ENCODE measurements around the gene SLC22A1. TPM values are rescaled to one million over a fixed set of nuclear protein-coding genes. Genes with fewer than 3 reads are reported as not detected.

SLC22A1 gene
- total RNA-seq, 5 donors from 2014 or later (not counting 1 experiment from before 2014, with no cell fraction given), result 1.0 to 2.7 (median 2.3) TPM

DNA sequence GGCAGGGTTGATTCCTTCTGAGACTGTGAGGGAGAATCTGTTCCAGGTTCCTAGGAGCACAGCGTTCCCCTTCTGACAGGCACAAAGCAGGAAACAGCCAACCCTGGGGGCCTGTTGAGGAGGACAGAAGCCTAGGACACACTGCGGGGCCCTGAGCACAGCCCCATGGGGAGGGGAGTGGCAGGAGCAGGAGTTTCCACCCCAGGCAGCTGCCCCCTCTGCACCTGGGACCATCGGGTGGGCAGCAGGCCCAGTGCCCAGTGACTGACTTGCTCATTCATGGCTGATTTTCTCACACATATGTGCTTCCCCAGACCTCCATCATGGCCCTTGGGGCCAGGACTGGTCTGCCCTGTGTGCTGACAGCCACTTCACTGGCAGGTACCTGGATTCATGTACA, 6.2 kb upstream of the SLC22A1 start:
- DNase-seq (no peak), ATAC-seq (replicated peaks in 1 of 4) (no peak)
- H3K4me1 Mint-ChIP-seq, result peaks cover 0 to 5% (median 5%) of the 10 kb centered on the region in 3 donors
- H3K4me3 ChIP-seq (ENCODE audit: control insufficient read depth in 1 of 2, extremely low read depth in 1 of 2, low read length in 1 of 2), result no peak overlapping the region
- H3K27ac Mint-ChIP-seq, result no peak overlapping the region
- H3K36me3 ChIP-seq (ENCODE audit: control insufficient read depth in 2 of 2, extremely low read depth in 1 of 2, insufficient read depth in 1 of 2, low read length in 1 of 2), result peaks cover 0 to 4% of the 10 kb centered on the region in 2 donors
- H3K4me1 ChIP-seq (ENCODE audit: control insufficient read depth in 1 of 2, extremely low read depth in 1 of 2, insufficient read depth in 2 of 2, low read length in 2 of 2), result no peaks in the 10 kb centered on the region
- no peak overlapping the region for H3K27ac ChIP-seq (ENCODE audit: low read length)
- POLR2A ChIA-PET, result no interaction called here
- peaks cover 40% of the 10 kb centered on the region for H3K36me3 Mint-ChIP-seq
- no peaks in the 10 kb centered on the region for H3K9me3 ChIP-seq
- no peaks in the 10 kb centered on the region for H3K27me3 ChIP-seq (replicated peaks in 1 of 2; ENCODE audit: control insufficient read depth in 2 of 2, extremely low read depth in 1 of 2, insufficient read depth in 2 of 2, low read length in 1 of 2)
- H3K27me3 Mint-ChIP-seq, result no peaks in the 10 kb centered on the region
- no peaks in the 10 kb centered on the region for H3K9me3 Mint-ChIP-seq
- CTCF ChIA-PET, result no interaction called here
- WGBS (ENCODE audit: insufficient coverage), result 95% methylated on average over 2 of the region's 3 CpGs
- no peak overlapping the region for H3K4me3 Mint-ChIP-seq

DNA sequence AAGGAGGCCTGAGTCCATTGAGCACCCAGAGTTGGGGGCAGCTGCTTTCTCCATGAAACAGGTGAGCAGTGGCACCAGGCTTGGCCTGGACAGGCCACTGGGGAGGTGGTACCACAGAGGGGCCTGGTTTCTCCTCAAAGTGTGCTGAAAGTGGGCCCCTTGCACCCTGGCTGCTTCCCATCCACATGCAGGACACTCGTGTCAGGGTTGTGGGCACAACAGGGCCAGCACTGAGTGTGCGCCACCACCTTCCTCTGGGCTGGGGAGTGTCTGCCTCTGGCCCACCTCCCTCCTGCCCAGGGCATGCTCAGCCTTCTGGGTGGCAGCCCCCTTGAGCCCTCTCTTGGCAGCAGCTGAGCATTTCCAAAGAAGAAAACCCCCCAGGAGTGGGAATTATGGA, 5.2 kb upstream of the SLC22A1 start:
- Mint-ChIP-seq H3K36me3 (peaks cover 40% of the 10 kb centered on the region), H3K9me3 (no peaks in the 10 kb centered on the region), H3K4me3 (no peak overlapping the region), H3K27ac (no peak overlapping the region), H3K4me1 (no peaks in the 10 kb centered on the region), H3K27me3 (no peaks in the 10 kb centered on the region)
- POLR2A ChIA-PET, result no interaction called here
- no peak for DNase-seq
- Histone ChIP-seq H3K27ac (ENCODE audit: low read length) (no peak overlapping the region), H3K27me3 (replicated peaks in 1 of 2; ENCODE audit: control insufficient read depth in 2 of 2, extremely low read depth in 1 of 2, insufficient read depth in 2 of 2, low read length in 1 of 2) (no peaks in the 10 kb centered on the region), H3K4me1 (ENCODE audit: control insufficient read depth in 1 of 2, extremely low read depth in 1 of 2, insufficient read depth in 2 of 2, low read length in 2 of 2) (no peaks in the 10 kb centered on the region), H3K9me3 (no peaks in the 10 kb centered on the region), H3K36me3 (ENCODE audit: control insufficient read depth in 2 of 2, extremely low read depth in 1 of 2, insufficient read depth in 1 of 2, low read length in 1 of 2) (peaks cover 0 to 4% of the 10 kb centered on the region in 2 donors), H3K4me3 (ENCODE audit: control insufficient read depth in 1 of 2, extremely low read depth in 1 of 2, low read length in 1 of 2) (no peak overlapping the region)
- CTCF ChIA-PET, result no interaction called here
- 95% methylated on average over 2 of the region's 2 CpGs for WGBS (ENCODE audit: insufficient coverage)
- no peak for ATAC-seq (replicated peaks in 1 of 4)

- Histone ChIP-seq H3K36me3 (ENCODE audit: control insufficient read depth in 2 of 2, extremely low read depth in 1 of 2, insufficient read depth in 1 of 2, low read length in 1 of 2) (peaks cover 0 to 4% of the 10 kb centered on the region in 2 donors), H3K4me1 (ENCODE audit: control insufficient read depth in 1 of 2, extremely low read depth in 1 of 2, insufficient read depth in 2 of 2, low read length in 2 of 2) (no peaks in the 10 kb centered on the region), H3K9me3 (no peaks in the 10 kb centered on the region), H3K4me3 (ENCODE audit: control insufficient read depth in 1 of 2, extremely low read depth in 1 of 2, low read length in 1 of 2) (no peak overlapping the region), H3K27ac (ENCODE audit: low read length) (no peak overlapping the region), H3K27me3 (replicated peaks in 1 of 2; ENCODE audit: control insufficient read depth in 2 of 2, extremely low read depth in 1 of 2, insufficient read depth in 2 of 2, low read length in 1 of 2) (no peaks in the 10 kb centered on the region)
- Mint-ChIP-seq H3K4me3 (no peak overlapping the region), H3K27me3 (no peaks in the 10 kb centered on the region), H3K4me1 (no peaks in the 10 kb centered on the region), H3K27ac (no peak overlapping the region), H3K36me3 (peaks cover 37% of the 10 kb centered on the region), H3K9me3 (no peaks in the 10 kb centered on the region)
- CTCF ChIA-PET, result no interaction called here
- ATAC-seq (replicated peaks in 1 of 4) (no peak), DNase-seq (no peak)
- 98% methylated on average over 6 of the region's 6 CpGs for WGBS (ENCODE audit: insufficient coverage)
- POLR2A ChIA-PET, result no interaction called here
Measured at GRCh38 chr6:160117137-160117536, 4.5 kb upstream of the SLC22A1 start.

DNA sequence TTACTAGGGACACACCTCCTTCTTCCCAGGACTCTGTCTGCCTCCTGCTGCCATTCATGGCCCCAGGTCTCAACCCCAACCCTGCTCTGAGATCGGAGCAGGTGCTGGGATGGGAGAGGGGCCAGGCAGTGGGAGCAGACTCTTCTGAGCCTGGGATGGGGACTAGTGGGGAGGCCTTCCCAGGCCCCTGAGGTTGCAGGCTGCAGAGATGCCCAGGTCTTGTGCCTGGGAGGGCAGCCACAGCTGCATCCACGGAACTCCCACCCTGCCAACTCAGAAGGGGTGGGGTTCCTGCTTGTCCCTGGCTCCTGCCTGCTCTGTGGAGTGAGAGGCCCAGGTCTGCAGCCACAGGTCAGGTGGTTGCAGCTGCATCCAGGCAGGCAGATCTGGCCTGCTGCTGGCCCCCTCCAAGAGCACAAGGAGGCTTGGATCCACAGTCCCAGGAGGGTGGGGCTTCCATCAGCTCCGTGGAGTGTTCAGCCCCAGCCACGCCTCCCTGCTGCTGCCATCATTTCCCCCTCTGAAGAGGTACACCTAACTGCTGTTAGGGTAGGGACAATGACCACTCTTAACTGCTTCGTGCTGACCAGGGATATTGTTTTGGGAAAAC, 2.9 kb upstream of the SLC22A1 start:
- no peak overlapping the region for H3K4me3 Mint-ChIP-seq
- DNase-seq (no peak), ATAC-seq (replicated peaks in 1 of 4) (no peak)
- Histone ChIP-seq H3K27me3 (replicated peaks in 1 of 2; ENCODE audit: control insufficient read depth in 2 of 2, extremely low read depth in 1 of 2, insufficient read depth in 2 of 2, low read length in 1 of 2) (no peaks in the 10 kb centered on the region), H3K9me3 (no peaks in the 10 kb centered on the region), H3K27ac (ENCODE audit: low read length) (no peak overlapping the region), H3K4me3 (ENCODE audit: control insufficient read depth in 1 of 2, extremely low read depth in 1 of 2, low read length in 1 of 2) (no peak overlapping the region), H3K4me1 (ENCODE audit: control insufficient read depth in 1 of 2, extremely low read depth in 1 of 2, insufficient read depth in 2 of 2, low read length in 2 of 2) (no peaks in the 10 kb centered on the region), H3K36me3 (ENCODE audit: control insufficient read depth in 2 of 2, extremely low read depth in 1 of 2, insufficient read depth in 1 of 2, low read length in 1 of 2) (peaks cover 0 to 4% of the 10 kb centered on the region in 2 donors)
- WGBS (ENCODE audit: insufficient coverage), result 100% methylated on average over 2 of the region's 5 CpGs
- no peaks in the 10 kb centered on the region for H3K9me3 Mint-ChIP-seq
- H3K36me3 Mint-ChIP-seq, result peaks cover 26% of the 10 kb centered on the region
- no peaks in the 10 kb centered on the region for H3K4me1 Mint-ChIP-seq
- no peaks in the 10 kb centered on the region for H3K27me3 Mint-ChIP-seq
- ChIA-PET CTCF (no interaction called here), POLR2A (no interaction called here)
- H3K27ac Mint-ChIP-seq, result no peak overlapping the region

DNA sequence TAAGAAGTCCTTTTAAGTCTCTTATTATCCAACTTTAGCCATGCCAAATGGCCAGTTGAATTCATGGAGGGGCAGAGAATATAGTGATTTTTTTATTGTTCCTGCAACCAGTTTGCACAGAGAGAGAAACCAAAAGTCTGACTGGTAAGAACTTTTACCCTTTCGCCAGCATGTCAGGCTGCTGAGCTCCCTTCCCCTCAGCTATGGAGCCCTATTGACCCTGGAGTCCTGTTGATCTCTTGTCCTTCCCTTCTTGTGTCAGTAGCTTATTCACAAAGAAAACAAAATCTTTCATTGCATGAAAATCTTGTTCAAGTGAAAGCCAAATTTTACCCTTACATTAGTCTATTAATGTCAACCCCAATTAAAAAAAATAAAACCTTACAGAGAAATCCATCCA, 1.5 kb upstream of the SLC22A1 start:
- Histone ChIP-seq H3K9me3 (no peaks in the 10 kb centered on the region), H3K27ac (ENCODE audit: low read length) (no peak overlapping the region), H3K4me3 (ENCODE audit: control insufficient read depth in 1 of 2, extremely low read depth in 1 of 2, low read length in 1 of 2) (no peak overlapping the region), H3K36me3 (ENCODE audit: control insufficient read depth in 2 of 2, extremely low read depth in 1 of 2, insufficient read depth in 1 of 2, low read length in 1 of 2) (peaks cover 0 to 4% of the 10 kb centered on the region in 2 donors), H3K27me3 (replicated peaks in 1 of 2; ENCODE audit: control insufficient read depth in 2 of 2, extremely low read depth in 1 of 2, insufficient read depth in 2 of 2, low read length in 1 of 2) (peaks cover 0 to 5% of the 10 kb centered on the region in 2 experiments), H3K4me1 (ENCODE audit: control insufficient read depth in 1 of 2, extremely low read depth in 1 of 2, insufficient read depth in 2 of 2, low read length in 2 of 2) (no peaks in the 10 kb centered on the region)
- CTCF ChIA-PET, result no interaction called here
- no peak overlapping the region for H3K27ac Mint-ChIP-seq
- POLR2A ChIA-PET, result no interaction called here
- peaks cover 24% of the 10 kb centered on the region for H3K36me3 Mint-ChIP-seq
- no peaks in the 10 kb centered on the region for H3K9me3 Mint-ChIP-seq
- no peaks in the 10 kb centered on the region for H3K4me1 Mint-ChIP-seq
- WGBS (ENCODE audit: insufficient coverage), result 100% methylated on average over 1 of the region's 1 CpG
- no peak overlapping the region for H3K4me3 Mint-ChIP-seq
- DNase-seq, result no peak
- no peaks in the 10 kb centered on the region for H3K27me3 Mint-ChIP-seq
- no peak for ATAC-seq (replicated peaks in 1 of 4)

DNA sequence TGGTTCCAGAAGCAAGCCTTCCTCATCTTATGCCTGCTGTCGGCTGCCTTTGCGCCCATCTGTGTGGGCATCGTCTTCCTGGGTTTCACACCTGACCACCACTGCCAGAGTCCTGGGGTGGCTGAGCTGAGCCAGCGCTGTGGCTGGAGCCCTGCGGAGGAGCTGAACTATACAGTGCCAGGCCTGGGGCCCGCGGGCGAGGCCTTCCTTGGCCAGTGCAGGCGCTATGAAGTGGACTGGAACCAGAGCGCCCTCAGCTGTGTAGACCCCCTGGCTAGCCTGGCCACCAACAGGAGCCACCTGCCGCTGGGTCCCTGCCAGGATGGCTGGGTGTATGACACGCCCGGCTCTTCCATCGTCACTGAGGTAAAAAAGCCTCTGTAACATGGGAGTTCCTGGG, 366 bp downstream of the SLC22A1 start:
- CTCF ChIA-PET, result no interaction called here

GRCh38 chr6:160122744-160123143, 1.1 kb downstream of the SLC22A1 start:
- ChIA-PET POLR2A (no interaction called here), CTCF (no interaction called here)
- Mint-ChIP-seq H3K27me3 (no peaks in the 10 kb centered on the region), H3K4me1 (no peaks in the 10 kb centered on the region), H3K27ac (no peak overlapping the region), H3K36me3 (peaks cover 14% of the 10 kb centered on the region), H3K4me3 (no peak overlapping the region), H3K9me3 (no peaks in the 10 kb centered on the region)
- H3K4me3 ChIP-seq (ENCODE audit: control insufficient read depth in 1 of 2, extremely low read depth in 1 of 2, low read length in 1 of 2), result no peak overlapping the region
- no peaks in the 10 kb centered on the region for H3K4me1 ChIP-seq (ENCODE audit: control insufficient read depth in 1 of 2, extremely low read depth in 1 of 2, insufficient read depth in 2 of 2, low read length in 2 of 2)
- H3K36me3 ChIP-seq (ENCODE audit: control insufficient read depth in 2 of 2, extremely low read depth in 1 of 2, insufficient read depth in 1 of 2, low read length in 1 of 2), result no peaks in the 10 kb centered on the region
- DNase-seq (no peak), ATAC-seq (replicated peaks in 1 of 4) (no peak)
- H3K9me3 ChIP-seq, result no peaks in the 10 kb centered on the region
- no peak overlapping the region for H3K27ac ChIP-seq (ENCODE audit: low read length)
- 100% methylated on average over 4 of the region's 5 CpGs for WGBS (ENCODE audit: insufficient coverage)
- H3K27me3 ChIP-seq (replicated peaks in 1 of 2; ENCODE audit: control insufficient read depth in 2 of 2, extremely low read depth in 1 of 2, insufficient read depth in 2 of 2, low read length in 1 of 2), result peaks cover 0 to 7% of the 10 kb centered on the region in 2 experiments

More for the DNA sequence above, 366 bp downstream of the SLC22A1 start:
- Histone ChIP-seq H3K4me1 (ENCODE audit: control insufficient read depth in 1 of 2, extremely low read depth in 1 of 2, insufficient read depth in 2 of 2, low read length in 2 of 2) (no peaks in the 10 kb centered on the region), H3K4me3 (ENCODE audit: control insufficient read depth in 1 of 2, extremely low read depth in 1 of 2, low read length in 1 of 2) (no peak overlapping the region), H3K27me3 (replicated peaks in 1 of 2; ENCODE audit: control insufficient read depth in 2 of 2, extremely low read depth in 1 of 2, insufficient read depth in 2 of 2, low read length in 1 of 2) (peaks cover 0 to 5% of the 10 kb centered on the region in 2 experiments), H3K9me3 (no peaks in the 10 kb centered on the region), H3K27ac (ENCODE audit: low read length) (no peak overlapping the region), H3K36me3 (ENCODE audit: control insufficient read depth in 2 of 2, extremely low read depth in 1 of 2, insufficient read depth in 1 of 2, low read length in 1 of 2) (no peaks in the 10 kb centered on the region)
- no peak for ATAC-seq (replicated peaks in 1 of 4)
- DNase-seq, result no peak
- H3K4me3 Mint-ChIP-seq, result no peak overlapping the region
- 98% methylated on average over 10 of the region's 14 CpGs for WGBS (ENCODE audit: insufficient coverage)
- H3K9me3 Mint-ChIP-seq, result no peaks in the 10 kb centered on the region
- H3K4me1 Mint-ChIP-seq, result no peaks in the 10 kb centered on the region
- no peaks in the 10 kb centered on the region for H3K27me3 Mint-ChIP-seq
- H3K27ac Mint-ChIP-seq, result no peak overlapping the region
- H3K36me3 Mint-ChIP-seq, result peaks cover 20% of the 10 kb centered on the region
- POLR2A ChIA-PET, result no interaction called here
